Stimulated activated CD4-positive, alpha-beta T cell treated with anti-CD3 and anti-CD28 coated beads, TNF-alpha, amount 100 ng/mL, for 48 hours (primary cell): Measurements from ENCODE around the gene RBL1.
"Not testable (repeated sequence)": the region's sequence is repeated elsewhere in the genome, so short reads cannot be mapped to it uniquely, and the experiment has no call there.

ENCODE experiments used
- DNase-seq, 3 donors: peaks; one replicate each; pipeline ENCODE4 v3.0.0-alpha.2; 2020; ENCODE audit warnings: low read depth in 3 of 3

Gene RBL1

DNA sequence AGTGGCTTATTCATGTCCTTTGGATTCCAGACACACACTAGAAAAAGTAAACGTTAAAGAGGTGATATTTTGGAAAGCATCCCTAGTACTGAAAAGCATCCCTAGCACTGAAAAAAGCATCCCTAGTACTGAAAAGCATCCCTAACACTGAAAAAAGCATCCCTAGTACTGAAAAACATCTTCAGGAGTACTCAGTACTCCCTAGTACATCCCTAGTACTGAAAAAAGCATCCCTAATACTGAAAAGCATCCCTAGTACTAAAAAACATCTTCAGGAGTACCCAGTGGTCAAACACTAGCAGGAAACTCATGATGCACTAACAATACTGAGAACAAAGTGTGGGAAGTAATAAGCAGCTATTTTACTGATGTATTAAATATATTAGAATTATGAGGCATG, 98.7 kb downstream of the RBL1 start:
- DNase-seq, result no peak

GRCh38 chr20:36994221-36994620, 101.6 kb downstream of the RBL1 start:
- DNase-seq, result not testable (repeated sequence)

- DNase-seq, result no peak
Observed at GRCh38 chr20:36992802-36993334, 102.9 kb downstream of the RBL1 start.

- DNase-seq, result no peak
Observed at GRCh38 chr20:36991703-36992102, 104.1 kb downstream of the RBL1 start.

- DNase-seq, result no peak
Observed at GRCh38 chr20:36989797-36990196, 106.0 kb downstream of the RBL1 start.

DNA sequence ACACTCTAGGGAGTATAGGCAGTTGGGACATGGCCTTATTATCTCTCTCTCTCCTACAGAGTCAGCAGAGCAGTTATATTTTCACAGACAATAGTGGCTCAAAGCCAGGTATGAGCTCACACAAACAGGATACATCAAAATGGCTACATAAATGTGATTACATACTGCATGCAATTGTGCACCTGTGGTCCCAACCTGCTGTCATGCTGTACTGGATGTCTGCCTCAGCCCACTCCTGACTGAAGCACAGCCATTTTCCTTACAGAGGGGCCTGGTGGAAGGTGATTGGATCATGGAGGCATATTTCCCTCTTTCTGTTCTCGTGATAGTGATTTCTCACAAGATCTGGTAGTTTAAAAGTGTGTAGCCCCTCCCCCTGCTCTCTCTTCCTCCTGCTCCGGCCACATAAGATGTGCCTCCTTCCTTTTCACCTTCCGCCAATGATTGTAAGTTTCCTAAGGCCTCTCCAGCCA, 107.3 kb downstream of the RBL1 start:
- DNase-seq, result no peak

- no peak for DNase-seq
Observed at GRCh38 chr20:36984257-36984638, 111.5 kb downstream of the RBL1 start.

- no peak for DNase-seq
Observed at GRCh38 chr20:36975099-36975818, 120.5 kb downstream of the RBL1 start.

- DNase-seq, result no peak
Observed at GRCh38 chr20:36974660-36975059, 121.1 kb downstream of the RBL1 start.

- DNase-seq, result no peak
Observed at GRCh38 chr20:36971103-36971502, 124.7 kb downstream of the RBL1 start.

GRCh38 chr20:36969478-36970186, 126.2 kb downstream of the RBL1 start:
- DNase-seq, result no peak

- no peak for DNase-seq
Observed at GRCh38 chr20:36969051-36969450, 126.7 kb downstream of the RBL1 start.

DNA sequence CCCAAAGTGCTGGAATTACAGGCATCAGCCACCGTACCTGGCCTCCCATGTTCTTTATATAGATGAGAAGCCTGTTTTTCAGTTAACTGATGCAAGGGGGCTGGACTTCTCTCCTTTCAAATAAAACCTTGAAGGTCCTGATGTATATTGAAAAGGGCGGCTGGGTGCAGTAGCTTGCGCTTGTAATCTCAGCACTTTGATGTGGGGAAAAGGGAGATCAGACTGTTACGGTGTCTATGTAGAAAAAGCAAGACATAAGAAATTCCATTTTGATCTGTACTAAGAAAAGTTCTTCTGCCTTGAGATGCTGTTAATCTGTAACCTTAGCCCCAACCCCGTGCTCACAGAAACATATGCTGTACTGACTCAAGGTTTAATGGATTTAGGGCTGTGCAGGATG, 128.2 kb downstream of the RBL1 start:
- DNase-seq, result no peak

- DNase-seq, result not testable (repeated sequence)
Observed at GRCh38 chr20:36966965-36967364, 128.8 kb downstream of the RBL1 start.

GRCh38 chr20:36962354-36962941, 133.3 kb downstream of the RBL1 start:
- not testable (repeated sequence) for DNase-seq

DNA sequence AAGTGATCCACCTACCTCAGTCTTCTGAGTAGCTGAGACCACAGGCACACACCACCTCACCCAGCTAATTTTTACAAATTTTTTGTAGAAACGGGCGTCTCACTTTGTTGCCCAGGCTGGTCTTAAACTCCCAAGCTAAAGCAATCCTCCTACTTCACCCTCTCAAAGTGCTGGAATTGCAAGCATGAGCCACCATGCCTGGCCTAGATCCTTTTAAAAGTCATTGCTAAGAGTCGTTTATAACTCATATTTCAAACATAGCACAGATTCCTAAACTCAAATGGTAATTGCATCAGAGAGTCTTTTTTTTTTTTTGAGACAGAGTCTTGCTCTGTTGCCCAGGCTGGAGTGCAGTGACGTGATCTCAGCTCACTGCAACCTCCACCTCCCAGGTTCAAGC, 136.6 kb downstream of the RBL1 start:
- DNase-seq, result no peak

GRCh38 chr20:36957875-36958667, 137.7 kb downstream of the RBL1 start:
- no peak for DNase-seq

DNA sequence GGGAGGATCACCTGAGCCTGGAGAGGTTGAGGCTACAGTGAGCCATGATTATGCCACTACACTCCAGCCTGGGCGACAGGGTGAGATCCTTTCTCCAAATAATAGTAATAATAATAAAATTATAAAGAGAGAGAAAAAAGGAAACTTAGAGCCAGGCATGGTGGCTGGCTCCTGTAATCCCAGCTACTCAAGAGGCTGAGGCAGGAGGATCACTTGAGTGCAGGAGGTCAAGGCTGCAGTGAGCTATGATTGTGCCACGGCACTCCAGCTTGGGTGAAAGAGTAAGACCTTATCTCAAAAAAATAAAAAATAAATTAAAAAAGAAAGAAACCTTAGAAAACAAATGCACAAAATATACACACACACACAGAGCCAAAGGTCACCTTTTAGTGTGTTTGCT, 139.1 kb downstream of the RBL1 start:
- DNase-seq, result no peak

DNA sequence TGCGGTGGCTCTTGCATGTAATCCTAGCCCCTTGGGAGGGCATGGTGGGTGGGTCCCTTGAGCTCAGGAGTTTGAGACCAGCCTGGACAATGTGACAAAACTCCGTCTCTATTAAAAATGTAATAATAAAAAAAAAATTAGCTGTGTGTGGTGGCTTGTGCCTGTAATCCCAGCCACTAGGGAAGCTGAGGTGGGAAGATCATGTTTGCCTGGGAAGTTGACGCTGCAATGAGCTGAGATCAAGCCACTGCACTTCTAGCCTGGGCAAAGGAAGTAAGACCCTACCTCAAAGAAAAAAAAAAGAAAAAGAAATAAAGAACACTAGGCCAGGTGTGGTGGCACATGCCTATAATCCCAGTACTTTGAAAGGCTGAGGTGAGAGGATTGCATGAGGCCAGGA, 139.8 kb downstream of the RBL1 start:
- no peak for DNase-seq

DNA sequence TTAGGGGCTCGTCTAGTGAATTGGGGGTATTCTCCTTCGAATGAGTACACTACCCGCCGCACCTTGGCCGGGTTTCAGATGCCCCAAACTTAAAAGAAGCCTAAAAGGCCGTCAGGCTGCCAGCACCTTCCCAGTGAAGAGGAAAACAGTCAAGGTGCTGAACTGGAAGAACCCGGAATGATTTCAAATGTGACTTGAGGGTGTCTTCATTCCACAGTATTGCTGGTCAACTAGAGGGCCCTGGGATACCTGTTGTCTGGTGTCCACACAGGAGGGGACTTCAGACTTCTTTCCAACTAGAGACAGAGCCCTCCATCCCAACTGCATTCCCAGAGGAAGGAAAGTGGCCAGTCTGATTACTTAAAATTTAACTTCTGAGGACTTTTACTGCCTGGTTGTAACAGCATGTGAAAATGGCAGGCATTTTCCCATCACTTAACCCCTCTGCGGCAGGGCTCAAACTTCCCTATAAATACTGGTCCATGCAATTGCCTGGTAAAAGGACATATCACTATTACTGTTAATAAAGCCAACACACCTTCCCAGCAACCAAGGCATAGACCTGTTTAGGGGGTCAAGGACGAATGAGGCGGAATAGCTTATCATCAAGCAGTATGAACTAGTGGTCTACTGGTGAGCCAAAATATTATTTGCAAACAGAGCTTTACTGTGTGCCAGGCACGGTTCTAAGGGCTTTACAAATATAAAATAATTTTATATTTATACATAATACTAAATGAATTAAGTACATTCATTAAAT, 143.6 kb downstream of the RBL1 start:
- DNase-seq, result no peak
